Thymus (tissue), 11 donors: ENCODE measurements around the gene ZNG1C. TPM values are rescaled to one million over a fixed set of nuclear protein-coding genes. Genes with fewer than 3 reads are reported as not detected.
"Not testable (repeated sequence)": the region's sequence is repeated elsewhere in the genome, so short reads cannot be mapped to it uniquely, and the experiment has no call there.

Experiments used
- DNase-seq, 9 donors: peaks; one replicate each; pipeline ENCODE4 v3.0.0-alpha.2; 2013; ENCODE audit warnings: low spot score in 9 of 9, low read depth in 6 of 9, missing footprints in 1 of 9
- H3K27ac ChIP-seq, 2 donors: one replicate each; pipeline ENCODE4 v1.5.1; 2013; ENCODE audit warnings: control low read depth in 1 of 2, low read depth in 1 of 2, low read length in 1 of 2, mild to moderate bottlenecking in 1 of 2, moderate library complexity in 1 of 2
- H3K27me3 ChIP-seq, 2 donors: one replicate each; pipeline ENCODE4 v1.5.1; 2013; ENCODE audit warnings: low read length in 1 of 2; ENCODE audit not compliant: control insufficient read depth in 2 of 2, insufficient read depth in 1 of 2
- H3K36me3 ChIP-seq, 2 donors: one replicate each; pipeline ENCODE4 v1.5.1; 2013; ENCODE audit warnings: low read length in 1 of 2, mild to moderate bottlenecking in 1 of 2, moderate library complexity in 1 of 2; ENCODE audit not compliant: control insufficient read depth in 2 of 2, insufficient read depth in 2 of 2
- H3K4me1 ChIP-seq, 2 donors: one replicate each; pipeline ENCODE4 v1.5.1; 2013; ENCODE audit warnings: low read length in 2 of 2; ENCODE audit not compliant: control insufficient read depth in 2 of 2, insufficient read depth in 2 of 2
- H3K4me3 ChIP-seq, 2 donors: one replicate each; pipeline ENCODE4 v1.5.1; 2013; ENCODE audit warnings: low read length in 2 of 2, control low read depth in 1 of 2, mild to moderate bottlenecking in 1 of 2
- H3K9me3 ChIP-seq, 2 donors: one replicate each; pipeline ENCODE4 v1.5.1; 2013; ENCODE audit warnings: low read length in 1 of 2, mild to moderate bottlenecking in 1 of 2; ENCODE audit not compliant: control insufficient read depth in 2 of 2, insufficient read depth in 1 of 2
- WGBS: extraction: QIAGEN DNeasy Blood & Tissue Kit; methylation state at CpG from one replicate; pipeline ENCODE4 v1.1.7; 2013; 5-methylcytosine and 5-hydroxymethylcytosine counted together
- polyA plus RNA-seq: library from polyadenylated mRNA; stranded (reverse); fragments of 200-250 nt; gene quantifications from one replicate; pipeline ENCODE4 v1.2.3, GENCODE V29; 2013
- total RNA-seq: library from RNA; stranded (reverse); fragments of 120-200 nt; gene quantifications from one replicate; pipeline ENCODE4 v1.2.4, GENCODE V29; 2013
- donor health status: healthy.

Gene ZNG1C
- total and polyA plus RNA-seq, 2 donors, result 18.4 to 22.5 TPM

DNA sequence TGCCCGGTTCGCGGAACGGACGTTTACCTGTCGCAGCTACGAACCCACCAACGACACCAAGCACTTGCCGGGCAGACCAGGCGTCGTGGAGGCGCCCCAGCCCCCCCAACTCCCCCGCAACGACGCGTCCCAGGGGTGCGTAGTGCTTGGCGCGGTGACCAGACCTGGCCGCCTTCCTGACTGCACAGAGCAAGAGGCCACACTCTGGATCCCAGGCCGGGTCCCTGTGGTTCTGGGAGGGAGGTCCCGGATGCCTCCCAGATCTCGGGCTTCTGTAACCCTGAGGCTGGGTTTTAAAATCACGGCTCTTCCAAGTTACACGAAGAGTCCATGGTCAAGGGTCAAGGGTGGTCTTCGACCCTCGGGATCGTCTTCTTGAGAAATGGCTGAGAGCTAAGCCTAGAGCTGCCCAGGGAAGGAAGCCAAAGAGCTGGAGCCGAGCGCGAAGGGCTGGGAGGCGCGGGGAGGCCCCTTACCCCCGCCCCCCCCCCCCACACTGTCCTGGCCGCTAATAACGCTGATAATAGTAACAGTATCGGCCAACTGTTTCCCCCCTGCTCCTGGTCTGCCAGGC, 64.7 kb downstream of the ZNG1C start:
- not testable (repeated sequence) for DNase-seq

DNA sequence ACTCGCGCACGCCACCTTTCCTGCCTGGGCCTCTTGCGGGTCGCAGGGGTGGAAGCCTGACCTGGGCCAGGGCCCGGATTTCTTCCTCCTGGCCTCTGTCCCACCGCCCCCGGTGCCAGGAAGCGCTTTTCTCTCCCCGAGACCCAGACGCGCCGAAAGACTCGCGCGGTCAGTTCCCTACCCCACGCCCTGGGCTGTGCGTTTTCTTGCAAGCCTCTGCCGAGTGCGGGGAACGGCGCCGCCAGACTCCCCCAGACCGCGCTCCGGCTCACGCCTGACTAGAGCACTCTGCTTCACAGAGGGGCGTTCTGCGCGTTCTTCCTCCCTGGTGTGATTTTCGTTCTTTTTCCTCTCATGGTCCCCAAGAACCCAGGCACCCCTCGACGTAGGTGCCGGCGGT, 65.3 kb downstream of the ZNG1C start:
- not testable (repeated sequence) for H3K4me3 ChIP-seq, H3K27me3 ChIP-seq, H3K9me3 ChIP-seq, DNase-seq, H3K36me3 ChIP-seq, H3K27ac ChIP-seq, H3K4me1 ChIP-seq
- WGBS, result 45% methylated on average over 17 of the region's 35 CpGs

More for the DNA sequence above, 64.7 kb downstream of the ZNG1C start:
- H3K36me3 ChIP-seq, H3K27ac ChIP-seq, H3K4me1 ChIP-seq, H3K9me3 ChIP-seq, H3K4me3 ChIP-seq, H3K27me3 ChIP-seq: not testable (repeated sequence)
- 9% methylated on average over 27 of the region's 37 CpGs for WGBS

DNA sequence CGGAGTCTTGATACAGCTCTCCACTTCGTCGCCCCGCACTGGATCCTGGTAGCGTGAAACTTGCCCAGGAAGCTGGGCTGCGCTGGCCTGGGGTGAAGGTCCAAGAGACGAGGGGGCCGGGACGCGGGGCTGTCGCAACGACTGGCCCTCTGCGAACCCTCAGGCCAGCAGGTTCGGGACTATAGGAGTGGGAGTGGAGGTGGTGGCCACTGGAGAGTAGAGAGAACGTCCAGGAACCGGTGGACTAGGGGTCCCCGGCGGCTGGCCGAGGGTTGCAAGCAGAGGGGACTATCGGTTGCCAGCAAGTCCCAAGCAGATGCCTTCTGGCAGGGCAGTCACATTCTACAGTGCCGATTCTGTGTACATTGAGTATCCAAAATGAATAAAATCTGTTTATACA, 65.9 kb downstream of the ZNG1C start:
- H3K9me3 ChIP-seq, H3K4me3 ChIP-seq, H3K36me3 ChIP-seq, H3K27me3 ChIP-seq, DNase-seq, H3K27ac ChIP-seq, H3K4me1 ChIP-seq: not testable (repeated sequence)
- 31% methylated on average over 17 of the region's 21 CpGs for WGBS

DNA sequence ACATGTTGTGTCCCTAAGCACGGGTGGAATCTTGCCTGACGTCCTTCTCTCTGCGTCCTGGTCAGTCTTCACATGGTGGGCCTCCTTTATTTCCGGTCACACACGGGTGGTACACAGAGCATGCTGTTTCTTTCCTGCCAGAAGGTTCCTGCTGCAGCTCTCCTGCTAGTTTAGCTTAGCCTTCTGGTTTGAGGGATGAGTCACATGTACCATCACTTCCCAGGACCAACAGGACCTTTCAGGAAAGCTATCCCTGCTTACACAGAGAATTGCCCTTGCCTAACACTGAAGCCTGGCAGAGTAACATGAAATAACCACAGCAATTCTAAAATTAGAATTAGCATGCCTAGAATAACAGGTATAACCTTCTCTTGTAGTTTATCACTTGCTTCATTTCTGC, 69.4 kb downstream of the ZNG1C start:
- no CpG with 5 or more reads among the region's 5 CpGs for WGBS
- H3K9me3 ChIP-seq, H3K4me1 ChIP-seq, H3K36me3 ChIP-seq, H3K27me3 ChIP-seq, H3K4me3 ChIP-seq, H3K27ac ChIP-seq, DNase-seq: not testable (repeated sequence)

DNA sequence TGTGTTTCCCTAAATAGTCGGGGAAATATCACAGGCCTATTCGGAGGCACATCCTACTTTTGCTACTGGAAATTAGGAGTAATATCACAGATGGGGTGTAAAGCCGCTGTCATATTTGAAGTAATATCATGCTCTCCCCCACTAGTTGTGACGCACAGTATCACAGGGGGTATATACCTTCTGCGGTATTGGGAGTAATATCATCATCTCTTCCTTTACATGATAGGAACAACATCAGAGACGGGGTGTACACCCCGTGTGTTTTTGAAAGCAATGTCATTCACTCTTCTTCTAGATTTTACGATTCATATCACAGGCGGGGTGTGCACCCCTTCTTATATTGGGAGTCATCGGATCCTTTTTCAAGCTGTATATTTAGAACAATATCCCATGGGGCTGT, 76.4 kb downstream of the ZNG1C start:
- WGBS, result 74% methylated on average over 9 of the region's 10 CpGs

DNA sequence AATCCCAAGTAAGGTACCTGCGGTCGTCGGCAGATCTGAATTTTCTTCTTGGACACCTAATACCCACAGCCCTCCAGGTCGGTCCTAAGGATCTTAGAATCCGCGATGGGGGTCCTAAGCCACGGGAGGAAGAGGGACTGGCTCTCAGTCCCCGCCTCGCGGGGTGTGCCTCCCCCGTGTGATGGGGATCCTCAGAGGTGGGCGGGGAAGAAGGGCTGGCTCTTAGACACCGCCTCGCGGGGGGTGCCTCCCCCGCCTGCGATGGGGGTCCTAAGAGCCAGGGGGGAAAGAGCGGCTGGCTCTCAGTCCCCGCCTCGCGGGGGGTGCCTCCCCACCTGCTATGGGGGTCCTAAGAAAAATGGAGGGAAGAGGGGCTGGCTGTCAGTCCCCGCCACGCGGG, 82.0 kb downstream of the ZNG1C start:
- not testable (repeated sequence) for H3K27ac ChIP-seq, H3K4me1 ChIP-seq, H3K27me3 ChIP-seq, H3K9me3 ChIP-seq, DNase-seq, H3K36me3 ChIP-seq, H3K4me3 ChIP-seq
- WGBS, result 70% methylated on average over 7 of the region's 24 CpGs

More for the DNA sequence above, 76.4 kb downstream of the ZNG1C start:
- not testable (repeated sequence) for H3K27me3 ChIP-seq, H3K9me3 ChIP-seq, DNase-seq, H3K27ac ChIP-seq, H3K4me1 ChIP-seq, H3K4me3 ChIP-seq, H3K36me3 ChIP-seq

DNA sequence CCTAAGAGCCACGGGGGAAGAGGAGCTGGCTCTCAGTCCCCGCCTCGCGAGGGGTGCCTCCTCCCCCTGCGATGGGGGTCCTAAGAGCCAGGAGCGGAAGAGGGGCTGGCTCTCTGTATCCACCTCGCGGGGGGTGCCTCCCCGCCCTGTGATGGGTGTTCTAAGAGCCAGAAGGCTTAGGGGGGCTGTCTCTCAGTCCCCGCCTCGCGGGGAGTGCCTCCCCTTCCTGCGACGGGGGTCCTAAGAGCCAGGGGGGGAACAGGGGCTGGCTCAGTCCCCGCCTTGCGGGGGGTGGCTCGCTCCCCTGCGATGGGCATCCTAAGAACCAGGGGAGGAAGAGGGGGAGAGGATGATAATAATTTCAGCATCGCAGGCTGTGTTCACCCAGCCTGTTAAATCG, 82.7 kb downstream of the ZNG1C start:
- DNase-seq, H3K27me3 ChIP-seq, H3K36me3 ChIP-seq, H3K4me3 ChIP-seq, H3K27ac ChIP-seq, H3K4me1 ChIP-seq, H3K9me3 ChIP-seq: not testable (repeated sequence)
- WGBS, result 20% methylated on average over 6 of the region's 20 CpGs

DNA sequence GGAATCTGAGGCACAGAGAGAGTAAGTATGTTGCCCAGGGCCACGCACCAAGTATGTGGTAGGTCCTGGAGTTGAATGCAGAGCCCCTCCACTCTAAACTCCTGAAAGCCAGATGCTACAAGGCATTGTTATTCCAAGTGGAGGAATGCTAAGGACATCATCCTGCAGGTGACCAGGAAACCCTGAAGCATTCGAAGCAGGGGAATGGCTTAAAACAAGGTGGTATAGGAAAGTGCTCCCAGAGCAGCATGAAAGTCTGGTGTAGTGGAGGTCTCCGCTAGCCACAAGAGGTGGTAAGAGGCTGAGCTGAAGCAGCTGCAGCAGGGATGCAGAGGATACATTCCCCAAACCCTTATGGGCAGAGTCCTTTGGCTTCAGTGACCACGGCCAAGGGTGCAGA, 87.3 kb downstream of the ZNG1C start:
- not testable (repeated sequence) for H3K4me1 ChIP-seq, DNase-seq, H3K36me3 ChIP-seq, H3K27ac ChIP-seq, H3K9me3 ChIP-seq, H3K4me3 ChIP-seq, H3K27me3 ChIP-seq
- WGBS, result 78% methylated on average over 2 of the region's 4 CpGs

DNA sequence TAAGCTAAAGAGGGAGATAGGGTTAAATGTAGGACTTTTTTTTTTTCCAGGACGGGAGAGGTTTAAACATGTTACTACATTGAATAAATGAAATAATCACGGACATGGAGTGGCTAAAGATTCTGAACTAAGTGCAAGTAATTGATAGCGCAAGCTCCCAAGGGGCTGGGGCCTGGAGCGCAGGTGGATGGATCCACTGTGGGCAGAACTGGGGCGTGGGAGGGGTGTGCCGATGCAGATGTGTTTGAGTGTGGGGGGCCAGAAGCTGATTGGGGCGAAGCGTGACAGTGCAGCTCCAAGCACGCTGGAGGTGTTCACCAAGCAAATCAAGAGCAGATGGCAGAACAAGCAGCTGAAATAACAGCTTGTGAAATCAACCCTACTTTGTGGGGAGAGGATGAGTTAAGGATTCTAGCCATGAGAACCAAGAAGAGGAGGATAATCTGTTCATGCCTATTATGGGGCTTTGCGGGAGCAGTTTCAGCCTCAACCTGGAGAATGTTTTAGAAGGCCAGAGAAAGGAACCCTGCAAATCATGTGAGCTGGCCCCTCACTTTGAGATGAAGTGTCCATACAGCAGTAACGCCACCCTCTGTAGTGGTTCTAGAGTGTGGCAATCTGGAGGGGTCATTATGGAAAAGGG, 88.9 kb downstream of the ZNG1C start:
- DNase-seq, H3K36me3 ChIP-seq, H3K27ac ChIP-seq, H3K4me3 ChIP-seq, H3K27me3 ChIP-seq, H3K9me3 ChIP-seq, H3K4me1 ChIP-seq: not testable (repeated sequence)
- 92% methylated on average over 7 of the region's 11 CpGs for WGBS
